ENCODE data around the gene CCDC33. TPM values are rescaled to one million over a fixed set of nuclear protein-coding genes. Genes with fewer than 3 reads are reported as not detected.

CCDC33 gene
- total RNA-seq, 1 donor from 2014 or later, result 0.51 TPM

DNA sequence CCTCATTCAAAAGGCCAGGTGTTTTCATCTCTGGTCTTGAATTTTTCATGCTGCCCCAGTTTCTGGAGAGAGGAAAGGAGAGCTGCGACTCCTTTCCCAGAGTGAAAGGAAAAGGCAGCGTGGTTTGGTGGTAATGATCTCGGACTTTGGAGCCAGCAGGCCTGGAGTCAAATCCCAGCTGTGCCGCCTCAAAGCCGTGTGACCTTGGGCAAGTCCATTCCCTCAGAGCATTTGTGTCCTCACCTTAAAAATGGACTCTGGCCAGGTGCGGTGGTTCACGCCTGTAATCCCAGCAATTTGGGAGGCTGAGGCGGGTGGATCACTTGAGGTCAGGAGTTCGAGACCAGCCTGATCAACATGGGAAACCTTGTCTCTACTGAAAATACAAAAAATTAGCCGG, 4.7 kb upstream of the CCDC33 start:
- no peak for DNase-seq (ENCODE audit: low spot score)
- Mint-ChIP-seq H3K4me3 (ENCODE audit: unreplicated experiment) (no peak overlapping the region), H3K9me3 (ENCODE audit: unreplicated experiment) (no peaks in the 10 kb centered on the region), H3K36me3 (ENCODE audit: low read depth, unreplicated experiment) (no peaks in the 10 kb centered on the region), H3K27me3 (ENCODE audit: unreplicated experiment) (peaks cover 3% of the 10 kb centered on the region), H3K4me1 (ENCODE audit: unreplicated experiment) (peaks cover 3% of the 10 kb centered on the region), H3K27ac (ENCODE audit: unreplicated experiment) (no peak overlapping the region)
- TF ChIP-seq, protein P1, sequence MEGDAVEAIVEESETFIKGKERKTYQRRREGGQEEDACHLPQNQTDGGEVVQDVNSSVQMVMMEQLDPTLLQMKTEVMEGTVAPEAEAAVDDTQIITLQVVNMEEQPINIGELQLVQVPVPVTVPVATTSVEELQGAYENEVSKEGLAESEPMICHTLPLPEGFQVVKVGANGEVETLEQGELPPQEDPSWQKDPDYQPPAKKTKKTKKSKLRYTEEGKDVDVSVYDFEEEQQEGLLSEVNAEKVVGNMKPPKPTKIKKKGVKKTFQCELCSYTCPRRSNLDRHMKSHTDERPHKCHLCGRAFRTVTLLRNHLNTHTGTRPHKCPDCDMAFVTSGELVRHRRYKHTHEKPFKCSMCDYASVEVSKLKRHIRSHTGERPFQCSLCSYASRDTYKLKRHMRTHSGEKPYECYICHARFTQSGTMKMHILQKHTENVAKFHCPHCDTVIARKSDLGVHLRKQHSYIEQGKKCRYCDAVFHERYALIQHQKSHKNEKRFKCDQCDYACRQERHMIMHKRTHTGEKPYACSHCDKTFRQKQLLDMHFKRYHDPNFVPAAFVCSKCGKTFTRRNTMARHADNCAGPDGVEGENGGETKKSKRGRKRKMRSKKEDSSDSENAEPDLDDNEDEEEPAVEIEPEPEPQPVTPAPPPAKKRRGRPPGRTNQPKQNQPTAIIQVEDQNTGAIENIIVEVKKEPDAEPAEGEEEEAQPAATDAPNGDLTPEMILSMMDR (IDR thresholded peaks at IDR 0.05; ENCODE audit: unreplicated experiment), result no peak

DNA sequence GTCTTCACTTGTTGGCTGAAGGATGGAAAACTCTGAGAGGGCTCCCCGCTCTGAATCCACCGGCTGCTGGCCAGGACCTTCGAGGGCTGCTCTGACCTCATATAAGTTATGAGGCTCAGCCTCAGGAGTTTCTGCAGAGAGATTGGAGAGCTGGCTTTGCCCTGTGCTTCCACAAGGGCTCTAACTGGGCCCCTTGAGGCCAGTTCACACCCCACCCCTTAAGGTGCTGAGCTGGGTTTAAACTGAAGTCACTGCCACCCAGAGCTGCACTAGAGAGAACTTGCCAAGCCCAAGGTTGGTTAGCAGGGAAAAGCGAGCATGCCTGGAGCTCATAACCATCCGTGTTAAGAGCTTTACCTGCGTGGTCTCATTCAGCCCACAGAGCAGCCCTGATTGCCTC, 2.8 kb upstream of the CCDC33 start:
- H3K27ac Mint-ChIP-seq (ENCODE audit: unreplicated experiment), result no peak overlapping the region
- H3K4me1 Mint-ChIP-seq (ENCODE audit: unreplicated experiment), result no peaks in the 10 kb centered on the region
- peaks cover 2% of the 10 kb centered on the region for H3K27me3 Mint-ChIP-seq (ENCODE audit: unreplicated experiment)
- DNase-seq (ENCODE audit: low spot score), result no peak
- no peaks in the 10 kb centered on the region for H3K36me3 Mint-ChIP-seq (ENCODE audit: low read depth, unreplicated experiment)
- no peak overlapping the region for H3K4me3 Mint-ChIP-seq (ENCODE audit: unreplicated experiment)
- TF ChIP-seq, protein P1 (IDR thresholded peaks at IDR 0.05; ENCODE audit: unreplicated experiment), result no peak
- no peaks in the 10 kb centered on the region for H3K9me3 Mint-ChIP-seq (ENCODE audit: unreplicated experiment)

DNA sequence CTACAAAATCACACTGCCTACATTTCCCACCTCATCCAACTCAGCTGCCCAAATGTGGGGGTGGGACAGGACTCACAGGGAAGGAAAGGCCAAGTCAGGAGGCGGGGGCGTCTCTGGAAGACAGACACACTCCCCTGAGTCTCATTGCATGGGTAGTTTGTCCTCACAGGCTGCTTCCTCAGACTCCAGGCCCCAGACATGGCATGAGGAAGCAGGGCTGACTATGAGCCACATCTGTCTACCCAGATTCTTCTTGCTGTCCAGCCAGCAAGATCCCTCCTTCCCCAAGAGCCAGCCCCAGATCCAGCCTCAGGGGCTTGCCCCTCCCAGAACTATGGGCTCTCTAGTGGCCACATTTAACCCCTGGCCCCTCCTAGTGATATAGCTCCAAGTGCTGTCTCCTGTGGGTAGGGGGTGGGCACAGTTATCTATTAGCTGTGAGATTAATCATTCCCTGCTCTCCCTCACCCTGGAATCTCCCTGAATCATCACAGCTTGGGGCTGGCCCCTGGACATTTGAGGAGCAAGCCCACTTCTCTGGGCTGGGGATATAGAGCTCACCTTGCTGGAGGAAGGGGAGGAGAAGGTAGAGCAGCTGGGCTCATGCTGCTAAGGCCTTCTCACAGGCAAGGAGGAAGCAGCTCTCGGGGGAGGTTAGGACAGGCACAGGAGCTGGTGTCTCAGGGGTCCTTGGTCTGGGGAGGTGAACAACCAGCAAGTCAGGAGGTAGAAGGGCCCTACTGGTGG, 2.1 kb upstream of the CCDC33 start:
- peaks cover 2% of the 10 kb centered on the region for H3K27me3 Mint-ChIP-seq (ENCODE audit: unreplicated experiment)
- no peak for DNase-seq (ENCODE audit: low spot score)
- H3K36me3 Mint-ChIP-seq (ENCODE audit: low read depth, unreplicated experiment), result no peaks in the 10 kb centered on the region
- H3K4me3 Mint-ChIP-seq (ENCODE audit: unreplicated experiment), result no peak overlapping the region
- no peak overlapping the region for H3K27ac Mint-ChIP-seq (ENCODE audit: unreplicated experiment)
- no peaks in the 10 kb centered on the region for H3K9me3 Mint-ChIP-seq (ENCODE audit: unreplicated experiment)
- TF ChIP-seq, protein P1 (IDR thresholded peaks at IDR 0.05; ENCODE audit: unreplicated experiment), result no peak
- H3K4me1 Mint-ChIP-seq (ENCODE audit: unreplicated experiment), result no peaks in the 10 kb centered on the region

DNA sequence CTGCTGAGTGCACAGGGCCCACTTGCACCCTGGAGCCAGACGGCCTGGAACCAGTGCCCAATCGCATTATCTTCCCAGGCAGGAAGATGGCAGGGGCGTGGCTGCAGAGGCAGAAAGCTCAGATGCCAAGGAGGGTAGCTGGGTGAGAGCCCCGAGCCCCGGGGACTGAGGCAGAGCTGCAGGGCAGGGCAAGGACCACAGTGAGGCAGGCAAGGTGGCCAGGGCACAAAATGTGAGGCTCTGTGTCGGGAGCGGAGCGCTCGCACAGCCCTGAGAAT, 1.6 kb upstream of the CCDC33 start:
- Mint-ChIP-seq H3K4me1 (ENCODE audit: unreplicated experiment) (no peaks in the 10 kb centered on the region), H3K4me3 (ENCODE audit: unreplicated experiment) (no peak overlapping the region), H3K36me3 (ENCODE audit: low read depth, unreplicated experiment) (no peaks in the 10 kb centered on the region), H3K9me3 (ENCODE audit: unreplicated experiment) (no peaks in the 10 kb centered on the region), H3K27me3 (ENCODE audit: unreplicated experiment) (peaks cover 2% of the 10 kb centered on the region), H3K27ac (ENCODE audit: unreplicated experiment) (no peak overlapping the region)
- TF ChIP-seq, protein P1 (IDR thresholded peaks at IDR 0.05; ENCODE audit: unreplicated experiment), result no peak
- no peak for DNase-seq (ENCODE audit: low spot score)

DNA sequence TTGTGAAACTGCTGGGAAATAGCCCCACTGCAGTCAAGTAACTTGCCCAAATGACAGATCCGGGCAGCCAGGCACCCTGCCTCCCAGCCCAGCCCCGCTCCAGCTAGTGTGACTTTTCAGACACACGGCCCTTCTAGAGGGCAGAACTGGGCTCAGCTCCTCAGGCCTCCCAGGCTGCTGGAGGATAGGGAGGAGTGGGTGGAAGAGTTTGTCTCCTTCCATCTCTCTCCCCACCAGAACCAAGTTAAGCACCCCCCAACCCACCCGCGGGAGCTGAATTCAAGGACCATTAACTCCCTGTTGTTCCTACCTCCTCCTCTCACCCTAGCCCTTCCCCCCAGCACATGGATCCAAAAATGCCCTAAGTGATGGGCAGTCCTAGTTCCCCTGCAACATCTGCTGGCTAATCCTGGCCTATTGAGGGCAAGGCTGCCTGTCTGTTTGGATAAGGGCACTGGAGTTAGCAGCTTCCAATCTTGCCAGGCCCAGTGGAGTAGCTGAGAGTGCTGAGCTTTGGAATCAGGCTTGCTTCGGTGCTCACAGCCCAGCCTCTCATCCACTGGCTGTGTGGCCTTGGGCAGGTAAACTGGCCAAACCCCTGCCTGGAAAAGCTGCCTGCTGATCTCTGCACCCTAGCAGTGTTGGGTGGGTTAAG, 3.1 kb downstream of the CCDC33 start:
- H3K36me3 Mint-ChIP-seq (ENCODE audit: low read depth, unreplicated experiment), result no peaks in the 10 kb centered on the region
- no peak overlapping the region for H3K4me3 Mint-ChIP-seq (ENCODE audit: unreplicated experiment)
- H3K27me3 Mint-ChIP-seq (ENCODE audit: unreplicated experiment), result peaks cover 2% of the 10 kb centered on the region
- no peak for DNase-seq (ENCODE audit: low spot score)
- H3K9me3 Mint-ChIP-seq (ENCODE audit: unreplicated experiment), result no peaks in the 10 kb centered on the region
- no peak overlapping the region for H3K27ac Mint-ChIP-seq (ENCODE audit: unreplicated experiment)
- H3K4me1 Mint-ChIP-seq (ENCODE audit: unreplicated experiment), result peaks cover 17% of the 10 kb centered on the region
- TF ChIP-seq, protein P1 (IDR thresholded peaks at IDR 0.05; ENCODE audit: unreplicated experiment), result no peak
